Measurements from ENCODE around the gene NAA10. TPM values are rescaled to one million over a fixed set of nuclear protein-coding genes. Genes with fewer than 3 reads are reported as not detected.

The NAA10 gene
- total RNA-seq, 1 donor from 2014 or later: 109 TPM

DNA sequence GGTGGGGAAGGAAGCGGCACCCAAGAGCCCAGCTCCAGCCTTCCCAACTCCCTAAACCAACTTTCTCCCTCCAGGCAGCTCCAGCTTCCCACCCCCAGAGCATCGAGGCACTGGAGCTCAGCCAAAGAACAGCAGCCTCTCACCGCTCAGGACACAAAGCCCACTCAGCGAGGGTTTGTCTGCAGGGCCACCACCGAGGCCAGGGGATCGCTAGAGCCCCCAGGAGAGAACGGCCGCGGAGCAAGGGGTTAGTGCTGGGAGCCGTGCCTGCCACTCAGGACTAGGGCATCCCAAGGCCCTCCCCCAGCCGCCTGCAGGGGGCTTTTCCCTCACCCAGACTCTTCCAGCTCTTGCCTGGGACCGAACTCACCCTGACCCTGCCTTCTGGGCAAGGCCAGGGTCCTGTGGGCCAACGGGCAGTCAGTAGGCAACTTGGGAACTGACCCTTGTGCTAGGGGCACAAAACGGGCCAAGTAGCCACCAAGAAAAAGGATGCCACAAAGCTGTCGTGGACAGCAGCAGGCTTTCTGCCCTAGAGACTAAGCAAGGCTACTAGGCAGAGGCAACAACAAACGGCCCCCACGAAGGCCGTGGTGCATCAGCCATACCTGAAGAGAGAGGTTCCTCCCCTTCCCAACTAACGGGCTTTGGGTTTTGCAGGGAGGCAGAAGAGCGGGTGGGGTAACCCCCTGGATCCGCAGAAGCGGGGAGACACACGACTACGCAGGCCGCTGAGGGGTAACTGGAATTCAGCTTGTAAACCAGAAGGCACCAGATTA is 34.5 kb upstream of the NAA10 start:
- DNase-seq: no peak
- peaks cover 62% of the 10 kb centered on the region for H3K4me1 Mint-ChIP-seq
- CTCF ChIA-PET: interaction anchor here (1.0 to 1.6 kb wide), 3 partner anchors 22 to 45 kb away, joined by 3 to 8 read pairs (median 6); no protein-coding TSS in a partner anchor

DNA sequence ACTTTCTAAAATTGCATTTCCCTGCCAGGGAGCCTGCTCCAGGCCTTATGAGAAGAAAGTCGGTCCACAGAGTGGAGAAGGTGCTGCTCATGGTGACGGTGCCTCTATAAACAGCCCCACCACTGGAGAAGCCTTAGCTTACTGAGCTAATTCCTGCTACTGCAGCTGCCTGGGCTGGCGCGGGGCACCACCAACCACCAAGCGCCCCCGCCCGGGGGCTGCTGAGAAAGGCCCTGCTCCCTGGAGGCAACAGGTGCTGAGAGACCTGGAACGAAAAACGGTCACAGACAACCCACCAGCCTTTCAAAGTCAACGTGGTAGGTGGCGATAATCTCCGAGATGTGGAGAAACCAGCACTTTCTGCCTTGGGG is 33.9 kb upstream of the NAA10 start:
- H3K9me3 Mint-ChIP-seq: no peaks in the 10 kb centered on the region
- peak overlapping the region; percentile 18 for H3K27ac Mint-ChIP-seq
- ATAC-seq (ENCODE audit: low read depth) (no peak), DNase-seq (no peak)
- POLR2A ChIA-PET: interaction anchor here (0.9 to 8.1 kb wide), 7 partner anchors 7 to 51 kb away, joined by 3 to 114 read pairs (median 4); partner anchors contain the start of genes ARHGAP4 and IRAK1
- peaks cover 58% of the 10 kb centered on the region for H3K4me1 Mint-ChIP-seq
- no peaks in the 10 kb centered on the region for H3K27me3 Mint-ChIP-seq
- TF ChIP-seq CTCF (IDR thresholded peaks at IDR 0.05): no peak
- peaks cover 17% of the 10 kb centered on the region for H3K36me3 Mint-ChIP-seq (ENCODE audit: low read depth)
- intact Hi-C loops (cut with micrococcal nuclease): loop anchor here (1.0 kb wide), 1 partner anchor 83 kb away; no protein-coding TSS in a partner anchor
- peak overlapping the region; percentile 100 for H3K4me3 Mint-ChIP-seq
- CTCF ChIA-PET: interaction anchor here (1.0 to 1.6 kb wide), 3 partner anchors 21 to 45 kb away, joined by 3 to 8 read pairs (median 6); no protein-coding TSS in a partner anchor

More for the DNA sequence above, 34.5 kb upstream of the NAA10 start:
- no peak for TF ChIP-seq CTCF (IDR thresholded peaks at IDR 0.05)
- ATAC-seq (ENCODE audit: low read depth): no peak
- H3K9me3 Mint-ChIP-seq: no peaks in the 10 kb centered on the region
- H3K4me3 Mint-ChIP-seq: peak overlapping the region; percentile 100
- H3K27ac Mint-ChIP-seq: peak overlapping the region; percentile 70
- POLR2A ChIA-PET: interaction anchor here (0.9 to 8.1 kb wide), 9 partner anchors 8 to 175 kb away, joined by 3 to 114 read pairs (median 4); partner anchors contain the start of genes ARHGAP4, IRAK1 and SSR4
- no peaks in the 10 kb centered on the region for H3K27me3 Mint-ChIP-seq
- peaks cover 17% of the 10 kb centered on the region for H3K36me3 Mint-ChIP-seq (ENCODE audit: low read depth)
- intact Hi-C loops (cut with micrococcal nuclease): loop anchor here (1.0 kb wide), 1 partner anchor 82 kb away; no protein-coding TSS in a partner anchor

- Mint-ChIP-seq H3K9me3 (no peaks in the 10 kb centered on the region), H3K27ac (peak overlapping the region; percentile 79), H3K36me3 (ENCODE audit: low read depth) (peaks cover 19% of the 10 kb centered on the region), H3K27me3 (no peaks in the 10 kb centered on the region), H3K4me3 (peak overlapping the region; percentile 75), H3K4me1 (peaks cover 54% of the 10 kb centered on the region)
- CTCF ChIA-PET: interaction anchor here (1.3 to 1.6 kb wide), 3 partner anchors 21 to 45 kb away, joined by 3 to 8 read pairs (median 6); no protein-coding TSS in a partner anchor
- ATAC-seq (ENCODE audit: low read depth) (no peak), DNase-seq (no peak)
- no peak for TF ChIP-seq CTCF (IDR thresholded peaks at IDR 0.05)
- intact Hi-C loops (cut with micrococcal nuclease): no loop called here
- POLR2A ChIA-PET: interaction anchor here (0.7 to 8.1 kb wide), 6 partner anchors 34 to 52 kb away, joined by 3 to 114 read pairs (median 4); partner anchors contain the start of genes ARHGAP4 and IRAK1
Observed at GRCh38 chrX:153968255-153968654, 33.4 kb upstream of the NAA10 start.

GRCh38 chrX:153967536-153968224 is 32.8 kb upstream of the NAA10 start:
- Mint-ChIP-seq H3K27me3 (no peaks in the 10 kb centered on the region), H3K9me3 (no peaks in the 10 kb centered on the region), H3K36me3 (ENCODE audit: low read depth) (peaks cover 23% of the 10 kb centered on the region), H3K4me3 (peak overlapping the region; percentile 75), H3K27ac (peak overlapping the region; percentile 79), H3K4me1 (peaks cover 51% of the 10 kb centered on the region)
- ChIA-PET CTCF (interaction anchor here (1.1 to 1.4 kb wide), 4 partner anchors 15 to 44 kb away, joined by 3 to 8 read pairs (median 3); no protein-coding TSS in a partner anchor), POLR2A (interaction anchor here (0.7 to 8.1 kb wide), 6 partner anchors 18 to 430 kb away, joined by 3 to 114 read pairs (median 3); partner anchors contain the start of gene ARHGAP4)
- TF ChIP-seq CTCF (IDR thresholded peaks at IDR 0.05): no peak
- DNase-seq (peak; percentile 18), ATAC-seq (ENCODE audit: low read depth) (no peak)
- intact Hi-C loops (cut with micrococcal nuclease): loop anchor here (2.0 kb wide), 2 partner anchors 15 to 567 kb away; no protein-coding TSS in a partner anchor
